Measurements from ENCODE around the gene OR6J1.

DNA sequence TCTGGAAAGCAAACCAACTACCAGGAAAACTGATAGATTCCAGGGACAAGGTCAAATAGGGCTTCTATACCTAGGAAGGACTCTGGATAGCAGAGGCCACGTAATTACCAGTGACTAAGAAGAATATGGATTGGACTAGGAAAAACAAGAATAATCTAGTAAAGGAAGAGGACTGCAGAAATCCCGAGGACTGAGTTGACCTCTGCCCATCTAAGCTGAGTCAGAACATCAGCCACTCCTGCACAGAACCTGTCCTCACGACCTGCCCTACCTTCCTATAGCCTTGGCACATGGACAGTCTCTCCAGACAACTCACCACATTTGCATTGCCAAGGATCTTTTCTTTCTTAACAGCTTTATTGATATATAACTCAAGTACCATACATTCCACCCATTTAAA lies 2.3 kb downstream of the OR6J1 start:
- TF ChIP-seq EZH2 (IDR thresholded peaks at IDR 0.05) = no peak
- TF ChIP-seq POLR2AphosphoS5 (IDR thresholded peaks at IDR 0.05; ENCODE audit: borderline replicate concordance, low read depth, low read length) = no peak
- no peak for TF ChIP-seq FOXP2 (optimal IDR thresholded peaks at IDR 0.05; ENCODE audit: control extremely low read depth, extremely low read length, insufficient read depth)
